Activated CD4-positive, alpha-beta T cell treated with anti-CD3 and anti-CD28 coated beads, Interleukin-2, amount 50 U/mL, for 24 hours (primary cell): ENCODE measurements around the gene ERC1.
"Not testable (repeated sequence)": the region's sequence is repeated elsewhere in the genome, so short reads cannot be mapped to it uniquely, and the experiment has no call there.

ENCODE experiments used
- DNase-seq, 2 donors: peaks; one replicate each; pipeline ENCODE4 v3.0.0-alpha.2; 2020; ENCODE audit warnings: low read depth in 1 of 2, low spot score in 1 of 2

ERC1 gene

GRCh38 chr12:1217191-1217949 lies 226.3 kb downstream of the ERC1 start:
- DNase-seq, result no peak

- DNase-seq, result no peak
Observed at GRCh38 chr12:1218369-1218768, 227.3 kb downstream of the ERC1 start.

GRCh38 chr12:1220127-1221092 lies 229.4 kb downstream of the ERC1 start:
- no peak for DNase-seq

GRCh38 chr12:1222858-1223639 lies 232.0 kb downstream of the ERC1 start:
- no peak for DNase-seq

GRCh38 chr12:1226951-1227350 lies 235.9 kb downstream of the ERC1 start:
- no peak for DNase-seq

GRCh38 chr12:1234073-1234472 lies 243.1 kb downstream of the ERC1 start:
- no peak for DNase-seq

- no peak for DNase-seq
Observed at GRCh38 chr12:1246637-1247036, 255.6 kb downstream of the ERC1 start.

- DNase-seq, result no peak
Observed at GRCh38 chr12:1250641-1251040, 259.6 kb downstream of the ERC1 start.

GRCh38 chr12:1252758-1253157 lies 261.7 kb downstream of the ERC1 start:
- no peak for DNase-seq

GRCh38 chr12:1255125-1255524 lies 264.1 kb downstream of the ERC1 start:
- not testable (repeated sequence) for DNase-seq

- DNase-seq, result not testable (repeated sequence)
Observed at GRCh38 chr12:1255854-1256253, 264.8 kb downstream of the ERC1 start.

- DNase-seq, result no peak
Observed at GRCh38 chr12:1256285-1256684, 265.3 kb downstream of the ERC1 start.

GRCh38 chr12:1256991-1257390 lies 266.0 kb downstream of the ERC1 start:
- DNase-seq, result no peak

GRCh38 chr12:1262011-1262410 lies 271.0 kb downstream of the ERC1 start:
- no peak for DNase-seq

- no peak for DNase-seq
Observed at GRCh38 chr12:1267243-1267642, 276.2 kb downstream of the ERC1 start.

GRCh38 chr12:1272142-1272541 lies 281.1 kb downstream of the ERC1 start:
- DNase-seq, result no peak

- DNase-seq, result no peak
Observed at GRCh38 chr12:1273051-1273450, 282.0 kb downstream of the ERC1 start.

GRCh38 chr12:1277905-1278304 lies 286.9 kb downstream of the ERC1 start:
- DNase-seq, result no peak

GRCh38 chr12:1279050-1279449 lies 288.0 kb downstream of the ERC1 start:
- no peak for DNase-seq

GRCh38 chr12:1280059-1280458 lies 289.0 kb downstream of the ERC1 start:
- DNase-seq, result no peak

- no peak for DNase-seq
Observed at GRCh38 chr12:1281683-1282366, 290.8 kb downstream of the ERC1 start.
